Measurements from ENCODE around the gene PIP4P1. TPM values are rescaled to one million over a fixed set of nuclear protein-coding genes. Genes with fewer than 3 reads are reported as not detected.
A peak's percentile ranks its signal among the peaks of the same experiment; 100 is the strongest.

Gene PIP4P1
- total and polyA plus RNA-seq, 10 of the 15 experiments (the other 5 are each of a cell fraction or from before 2014, with no cell fraction given): 19.1 to 47.4 (median 39.7) TPM

DNA sequence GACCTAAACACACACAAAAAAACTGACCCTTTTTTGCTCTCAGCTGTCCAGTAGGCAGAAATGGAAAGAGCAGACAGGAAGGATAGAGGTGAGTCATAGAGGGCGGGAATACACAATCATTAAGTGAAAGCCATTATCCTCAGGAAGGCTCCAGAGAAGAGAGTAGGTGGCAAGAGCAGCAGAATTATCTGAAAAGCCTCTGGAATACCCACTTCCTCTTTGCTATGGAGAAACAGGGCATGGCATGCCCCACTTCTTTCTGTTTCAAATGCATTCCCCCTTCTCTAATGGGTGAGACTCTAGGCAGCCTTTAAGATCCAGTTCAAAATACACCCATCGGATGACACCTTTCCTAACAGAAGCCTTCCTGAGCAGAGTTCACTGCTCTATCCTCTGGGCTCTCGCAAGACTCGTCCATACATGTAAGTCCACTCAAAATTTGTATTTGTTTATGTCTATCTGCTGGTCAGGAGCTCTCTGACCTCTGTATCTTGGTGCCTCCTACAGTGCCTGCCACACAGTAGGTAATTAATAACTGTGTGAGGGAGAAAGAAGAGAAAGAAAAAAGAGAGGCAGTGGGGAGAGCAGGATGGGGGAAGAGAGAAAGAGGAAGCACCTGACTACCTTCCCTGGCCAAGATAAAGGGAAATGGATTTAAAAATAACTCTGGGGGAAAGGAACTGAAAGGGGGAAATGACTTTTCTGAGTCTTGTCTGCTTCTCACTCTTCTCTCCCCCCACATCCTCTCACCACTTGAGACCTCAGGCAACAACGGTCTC is 33.8 kb downstream of the PIP4P1 start:
- H3K4me3 ChIP-seq: peak overlapping the region; percentile 50; the same call in 1 of the 2 replicates
- no peaks in the 10 kb centered on the region for H3K27me3 ChIP-seq (replicated peaks in 1 of 2; ENCODE audit: control insufficient read depth in 2 of 2, insufficient read depth in 2 of 2, low read length in 1 of 2)
- H3K4me1 ChIP-seq (ENCODE audit: control insufficient read depth, insufficient read depth, low read length): peaks cover 18% of the 10 kb centered on the region
- ChIA-PET SMC1A (ENCODE audit: uncharacterized antibody, unreplicated experiment) (interaction anchor here (1.2 to 2.0 kb wide), 3 partner anchors 12 to 38 kb away, joined by 3 to 8 read pairs (median 5); no protein-coding TSS in a partner anchor), POLR2A (no interaction called here), CTCF (interaction anchor here (0.6 to 8.6 kb wide), 3 partner anchors 12 to 337 kb away, joined by 3 to 70 read pairs (median 4); no protein-coding TSS in a partner anchor), RAD21 (ENCODE audit: unreplicated experiment) (no interaction called here)
- no peaks in the 10 kb centered on the region for H4K20me1 ChIP-seq (ENCODE audit: control insufficient read depth, insufficient read depth)
- 14% methylated on average over 5 of the region's 5 CpGs for WGBS (ENCODE audit: insufficient coverage, insufficient replicate concordance, low lambda C conversion rate, missing lambda C conversion rate)
- H3K9me3 ChIP-seq (replicated peaks; ENCODE audit: control insufficient read depth, insufficient read depth, low read length): no peaks in the 10 kb centered on the region
- in situ Hi-C loops (cut with MboI) (no loop called here), intact Hi-C loops (cut with micrococcal nuclease; ENCODE audit: unreplicated experiment) (loop anchor here (1.0 to 2.0 kb wide), 2 partner anchors 14 to 27 kb away; partner anchors contain the start of genes APEX1, OSGEP and TEP1)
- peak overlapping the region; percentile 89 for H3K27ac ChIP-seq (ENCODE audit: control insufficient read depth, insufficient read depth)
- peak overlapping the region; percentile 91 for H3K4me2 ChIP-seq (ENCODE audit: control insufficient read depth, insufficient read depth)
- H3K9ac ChIP-seq (ENCODE audit: control insufficient read depth, insufficient read depth, low read length): peak overlapping the region; percentile 64
- peak; percentile 85 for ATAC-seq
- peak; percentile 98 for FAIRE-seq
- no TSS peak for BruUV-seq (replicated peaks)
- peak; percentile 71 for DNase-seq (ENCODE audit: low read depth, low spot score)
- peak overlapping the region; percentile 48 for H2AFZ ChIP-seq (ENCODE audit: control insufficient read depth, low read depth, low read length)
- no peaks in the 10 kb centered on the region for H3K79me2 ChIP-seq (ENCODE audit: control insufficient read depth, insufficient read depth, low read length)
- no peaks in the 10 kb centered on the region for H3K36me3 ChIP-seq (ENCODE audit: control insufficient read depth in 2 of 2, insufficient read depth in 2 of 2, low read length in 1 of 2)
- TF ChIP-seq EGR1 (IDR thresholded peaks at IDR 0.05; ENCODE audit: borderline replicate concordance in 1 of 2, low read depth in 2 of 2, low read length in 2 of 2) (peak in 1 of 2 experiments; percentile 56; a peak in 1 of 3 replicates), RCOR1 (conservative IDR thresholded peaks at IDR 0.05; ENCODE audit: low read depth, low read length) (no peak), IRF4 (IDR thresholded peaks at IDR 0.05; ENCODE audit: low read depth, low read length) (peak; percentile 86), BCL11A (IDR thresholded peaks at IDR 0.05; ENCODE audit: low read depth, low read length) (peak; percentile 73; the same call in 1 of the 2 replicates), SIN3A (IDR thresholded peaks at IDR 0.05; ENCODE audit: low read depth, low read length) (no peak), IKZF1 (conservative IDR thresholded peaks at IDR 0.05) (peak; percentile 95), RUNX3 (IDR thresholded peaks at IDR 0.05; ENCODE audit: low read length) (peak; percentile 83), ASH2L (IDR thresholded peaks at IDR 0.05; ENCODE audit: borderline replicate concordance, low read depth) (no peak), WRNIP1 (IDR thresholded peaks at IDR 0.05; ENCODE audit: borderline replicate concordance, low read depth, low read length) (no peak), BHLHE40 (IDR thresholded peaks at IDR 0.05; ENCODE audit: borderline replicate concordance in 1 of 2, low read depth in 2 of 2, low read length in 1 of 2) (peak in 1 of 2 experiments; percentile 68; a peak in 2 of 4 replicates), GABPA (IDR thresholded peaks at IDR 0.05; ENCODE audit: low read depth) (0 out of 2 replicates have a peak, but pooled peaks have one; percentile 24), MEF2A (IDR thresholded peaks at IDR 0.05; ENCODE audit: insufficient read depth, low read depth, low read length) (peak; percentile 97)
- TF ChIP-seq, protein P1, sequence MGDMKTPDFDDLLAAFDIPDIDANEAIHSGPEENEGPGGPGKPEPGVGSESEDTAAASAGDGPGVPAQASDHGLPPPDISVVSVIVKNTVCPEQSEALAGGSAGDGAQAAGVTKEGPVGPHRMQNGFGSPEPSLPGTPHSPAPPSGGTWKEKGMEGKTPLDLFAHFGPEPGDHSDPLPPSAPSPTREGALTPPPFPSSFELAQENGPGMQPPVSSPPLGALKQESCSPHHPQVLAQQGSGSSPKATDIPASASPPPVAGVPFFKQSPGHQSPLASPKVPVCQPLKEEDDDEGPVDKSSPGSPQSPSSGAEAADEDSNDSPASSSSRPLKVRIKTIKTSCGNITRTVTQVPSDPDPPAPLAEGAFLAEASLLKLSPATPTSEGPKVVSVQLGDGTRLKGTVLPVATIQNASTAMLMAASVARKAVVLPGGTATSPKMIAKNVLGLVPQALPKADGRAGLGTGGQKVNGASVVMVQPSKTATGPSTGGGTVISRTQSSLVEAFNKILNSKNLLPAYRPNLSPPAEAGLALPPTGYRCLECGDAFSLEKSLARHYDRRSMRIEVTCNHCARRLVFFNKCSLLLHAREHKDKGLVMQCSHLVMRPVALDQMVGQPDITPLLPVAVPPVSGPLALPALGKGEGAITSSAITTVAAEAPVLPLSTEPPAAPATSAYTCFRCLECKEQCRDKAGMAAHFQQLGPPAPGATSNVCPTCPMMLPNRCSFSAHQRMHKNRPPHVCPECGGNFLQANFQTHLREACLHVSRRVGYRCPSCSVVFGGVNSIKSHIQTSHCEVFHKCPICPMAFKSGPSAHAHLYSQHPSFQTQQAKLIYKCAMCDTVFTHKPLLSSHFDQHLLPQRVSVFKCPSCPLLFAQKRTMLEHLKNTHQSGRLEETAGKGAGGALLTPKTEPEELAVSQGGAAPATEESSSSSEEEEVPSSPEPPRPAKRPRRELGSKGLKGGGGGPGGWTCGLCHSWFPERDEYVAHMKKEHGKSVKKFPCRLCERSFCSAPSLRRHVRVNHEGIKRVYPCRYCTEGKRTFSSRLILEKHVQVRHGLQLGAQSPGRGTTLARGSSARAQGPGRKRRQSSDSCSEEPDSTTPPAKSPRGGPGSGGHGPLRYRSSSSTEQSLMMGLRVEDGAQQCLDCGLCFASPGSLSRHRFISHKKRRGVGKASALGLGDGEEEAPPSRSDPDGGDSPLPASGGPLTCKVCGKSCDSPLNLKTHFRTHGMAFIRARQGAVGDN (IDR thresholded peaks at IDR 0.05): no peak; the same call in 1 of the 2 replicates
- TF ChIP-seq, protein P2, sequence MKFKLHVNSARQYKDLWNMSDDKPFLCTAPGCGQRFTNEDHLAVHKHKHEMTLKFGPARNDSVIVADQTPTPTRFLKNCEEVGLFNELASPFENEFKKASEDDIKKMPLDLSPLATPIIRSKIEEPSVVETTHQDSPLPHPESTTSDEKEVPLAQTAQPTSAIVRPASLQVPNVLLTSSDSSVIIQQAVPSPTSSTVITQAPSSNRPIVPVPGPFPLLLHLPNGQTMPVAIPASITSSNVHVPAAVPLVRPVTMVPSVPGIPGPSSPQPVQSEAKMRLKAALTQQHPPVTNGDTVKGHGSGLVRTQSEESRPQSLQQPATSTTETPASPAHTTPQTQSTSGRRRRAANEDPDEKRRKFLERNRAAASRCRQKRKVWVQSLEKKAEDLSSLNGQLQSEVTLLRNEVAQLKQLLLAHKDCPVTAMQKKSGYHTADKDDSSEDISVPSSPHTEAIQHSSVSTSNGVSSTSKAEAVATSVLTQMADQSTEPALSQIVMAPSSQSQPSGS (IDR thresholded peaks at IDR 0.05; ENCODE audit: low read length): peak; percentile 76; the same call in 1 of the 2 replicates
- TF ChIP-seq, protein P3, sequence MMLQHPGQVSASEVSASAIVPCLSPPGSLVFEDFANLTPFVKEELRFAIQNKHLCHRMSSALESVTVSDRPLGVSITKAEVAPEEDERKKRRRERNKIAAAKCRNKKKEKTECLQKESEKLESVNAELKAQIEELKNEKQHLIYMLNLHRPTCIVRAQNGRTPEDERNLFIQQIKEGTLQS (IDR thresholded peaks at IDR 0.05; ENCODE audit: borderline replicate concordance, extremely low read depth, low read depth, low read length): no peak
